ENCODE measurements around the gene FANCD2. TPM values are rescaled to one million over a fixed set of nuclear protein-coding genes. Genes with fewer than 3 reads are reported as not detected.
A peak's percentile ranks its signal among the peaks of the same experiment; 100 is the strongest.
"Not testable (repeated sequence)": the region's sequence is repeated elsewhere in the genome, so short reads cannot be mapped to it uniquely, and the experiment has no call there.

The FANCD2 gene
- total RNA-seq, 6 donors from 2014 or later, result 3.0 to 23.0 (median 5.8) TPM

GRCh38 chr3:10004506-10004905, 21.7 kb upstream of the FANCD2 start:
- no peak for ATAC-seq (ENCODE audit: low FRiP score in 2 of 2)
- H3K4me3 ChIP-seq, result no peak overlapping the region
- H3K36me3 ChIP-seq, result peaks cover 0 to 4% (median 0%) of the 10 kb centered on the region in 4 donors
- TF ChIP-seq POLR2A (IDR thresholded peaks at IDR 0.05), result no peak
- no peak for TF ChIP-seq POLR2AphosphoS5 (IDR thresholded peaks at IDR 0.05)
- 96% methylated on average over 4 to 7 of the region's 7 CpGs for WGBS, 2 donors
- DNase-seq, result no peak
- peaks cover 9 to 13% (median 10%) of the 10 kb centered on the region in 4 donors for H3K4me1 ChIP-seq
- H3K27ac ChIP-seq, result no peak overlapping the region
- H3K9me3 ChIP-seq, result no peaks in the 10 kb centered on the region
- H3K27me3 ChIP-seq, result no peaks in the 10 kb centered on the region

DNA sequence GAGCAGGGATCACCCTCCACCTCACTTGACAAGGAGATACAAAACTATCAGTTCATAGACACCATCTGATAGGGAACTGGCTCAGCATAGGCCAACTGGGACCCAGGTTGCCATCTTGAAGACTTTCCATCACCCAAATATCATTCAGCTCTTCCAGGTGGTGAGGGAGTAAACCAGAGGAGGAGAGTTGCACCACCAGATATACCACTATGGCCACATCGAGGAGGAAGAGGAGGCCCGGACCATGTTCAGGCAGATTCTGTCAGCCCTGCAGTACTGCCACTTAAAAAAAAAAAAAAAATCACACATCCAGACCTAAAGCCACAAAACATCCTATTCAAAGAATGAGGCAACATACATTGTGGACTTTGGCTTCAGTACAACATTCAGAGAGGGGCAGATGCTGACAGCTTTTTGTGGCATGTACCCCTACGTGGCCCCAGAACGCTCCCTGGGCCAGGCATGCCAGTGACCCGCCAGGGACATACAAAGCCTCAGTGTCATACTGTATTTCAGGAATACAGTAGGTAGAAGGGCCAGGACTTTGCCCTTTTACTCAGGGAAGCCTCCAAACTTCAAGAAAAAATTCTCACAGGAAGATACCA, 21.2 kb upstream of the FANCD2 start:
- Histone ChIP-seq H3K4me3 (no peak overlapping the region), H3K27me3 (no peaks in the 10 kb centered on the region)
- 80 to 89% methylated on average over 5 of the region's 5 CpGs for WGBS, 2 donors

GRCh38 chr3:10006048-10006761, 20.0 kb upstream of the FANCD2 start:
- peaks cover 18 to 27% (median 22%) of the 10 kb centered on the region in 4 donors for H3K4me1 ChIP-seq
- 76 to 82% methylated on average over 10 of the region's 10 CpGs for WGBS, 2 donors
- ATAC-seq (ENCODE audit: low FRiP score in 2 of 2), result no peak
- no peaks in the 10 kb centered on the region for H3K27me3 ChIP-seq
- H3K4me3 ChIP-seq, result no peak overlapping the region
- H3K27ac ChIP-seq, result no peak overlapping the region
- TF ChIP-seq EP300 (IDR thresholded peaks at IDR 0.05) (no peak), CTCF (IDR thresholded peaks at IDR 0.05) (no peak), POLR2A (IDR thresholded peaks at IDR 0.05) (no peak), POLR2AphosphoS5 (IDR thresholded peaks at IDR 0.05) (no peak)
- peaks cover 0 to 4% (median 0%) of the 10 kb centered on the region in 4 donors for H3K36me3 ChIP-seq
- no peak for DNase-seq
- no peaks in the 10 kb centered on the region for H3K9me3 ChIP-seq

More for the DNA sequence above, 21.2 kb upstream of the FANCD2 start:
- H3K9me3 ChIP-seq, result no peaks in the 10 kb centered on the region
- no peak for DNase-seq
- ATAC-seq (ENCODE audit: low FRiP score in 2 of 2), result no peak
- TF ChIP-seq POLR2A (IDR thresholded peaks at IDR 0.05) (no peak), EP300 (IDR thresholded peaks at IDR 0.05) (no peak)
- H3K4me1 ChIP-seq, result peaks cover 10 to 18% (median 15%) of the 10 kb centered on the region in 4 donors
- no peak overlapping the region for H3K27ac ChIP-seq
- H3K36me3 ChIP-seq, result peaks cover 0 to 4% (median 0%) of the 10 kb centered on the region in 4 donors

DNA sequence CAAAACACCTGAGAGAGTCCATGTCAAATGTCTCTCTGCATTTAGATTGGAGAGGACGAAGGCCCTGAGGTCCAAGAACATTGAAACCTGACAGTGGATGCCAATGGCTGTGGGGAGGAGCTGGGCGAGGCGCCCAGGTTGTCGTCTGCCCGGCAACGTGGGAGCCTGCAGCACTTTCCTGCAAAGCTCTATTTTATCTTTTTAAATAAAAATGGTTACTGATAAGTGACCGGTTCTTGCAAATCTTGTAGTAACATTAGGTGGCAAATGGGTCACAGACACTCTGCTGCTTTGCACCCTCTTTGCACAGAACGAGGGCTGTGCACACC, 19.5 kb upstream of the FANCD2 start:
- no peaks in the 10 kb centered on the region for H3K9me3 ChIP-seq
- no peaks in the 10 kb centered on the region for H3K27me3 ChIP-seq
- TF ChIP-seq POLR2A (IDR thresholded peaks at IDR 0.05) (no peak), EP300 (IDR thresholded peaks at IDR 0.05) (no peak), POLR2AphosphoS5 (IDR thresholded peaks at IDR 0.05) (no peak), CTCF (IDR thresholded peaks at IDR 0.05) (no peak)
- no peak overlapping the region for H3K27ac ChIP-seq
- 79 to 87% methylated on average over 8 of the region's 8 CpGs for WGBS, 2 donors
- no peak for DNase-seq
- ATAC-seq (ENCODE audit: low FRiP score in 2 of 2), result no peak
- H3K4me3 ChIP-seq, result no peak overlapping the region
- H3K4me1 ChIP-seq, result peaks cover 23 to 32% (median 27%) of the 10 kb centered on the region in 4 donors
- H3K36me3 ChIP-seq, result peaks cover 0 to 4% (median 0%) of the 10 kb centered on the region in 4 donors

GRCh38 chr3:10007126-10007782, 19.0 kb upstream of the FANCD2 start:
- Histone ChIP-seq H3K4me3 (no peak overlapping the region), H3K27me3 (no peaks in the 10 kb centered on the region), H3K36me3 (peaks cover 0 to 4% (median 0%) of the 10 kb centered on the region in 4 donors), H3K27ac (no peak overlapping the region), H3K4me1 (peaks cover 23 to 34% (median 27%) of the 10 kb centered on the region in 4 donors), H3K9me3 (no peaks in the 10 kb centered on the region)
- DNase-seq (no peak), ATAC-seq (ENCODE audit: low FRiP score in 2 of 2) (no peak)
- TF ChIP-seq CTCF (IDR thresholded peaks at IDR 0.05) (no peak), EP300 (IDR thresholded peaks at IDR 0.05) (no peak), POLR2A (IDR thresholded peaks at IDR 0.05) (no peak), POLR2AphosphoS5 (IDR thresholded peaks at IDR 0.05) (no peak)
- WGBS, 2 donors, result 90 to 100% methylated on average over 2 to 7 of the region's 7 CpGs

DNA sequence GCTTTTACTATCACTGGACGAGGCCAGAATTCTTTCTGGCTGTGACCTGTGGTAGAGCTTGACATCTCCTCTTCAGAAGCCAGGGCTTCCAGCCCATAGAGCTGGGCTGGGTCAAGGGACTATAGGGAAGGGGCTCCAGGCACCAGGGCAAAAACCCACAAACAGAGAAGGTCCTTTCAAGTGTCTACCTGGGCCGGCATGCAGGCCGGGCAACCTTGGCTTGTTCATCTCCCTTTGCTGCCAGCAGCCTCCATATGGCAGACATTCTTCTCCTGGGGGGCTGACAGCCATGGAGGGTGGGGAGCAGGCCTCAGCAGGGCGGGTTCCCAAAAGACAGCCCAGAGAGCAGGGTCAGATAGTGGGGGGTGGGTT, 18.0 kb upstream of the FANCD2 start:
- H3K27me3 ChIP-seq; H3K9me3 ChIP-seq; DNase-seq; ATAC-seq (ENCODE audit: low FRiP score in 2 of 2); H3K36me3 ChIP-seq: not testable (repeated sequence)
- H3K27ac ChIP-seq, result peak overlapping the region in 1 of 4 donors; percentile 80
- H3K4me3 ChIP-seq, result peak overlapping the region in 2 of 4 donors; percentile 43 to 59
- peaks cover 23 to 34% (median 27%) of the 10 kb centered on the region in 4 donors for H3K4me1 ChIP-seq
- 78 to 86% methylated on average over 3 to 4 of the region's 4 CpGs for WGBS, 2 donors
